GM19239 (cell line): ENCODE measurements around the gene NLGN3.

ENCODE experiments used
- DNase-seq: peaks from one replicate; pipeline ENCODE4 v3.0.0; 2011; ENCODE audit warnings: low spot score; ENCODE audit not compliant: insufficient read length
- FAIRE-seq: peaks from 2 replicates; lab custom pipeline; 2011; peaks lifted over from hg19 to GRCh38; lab: Jason Lieb, UNC

NLGN3 gene

GRCh38 chrX:71144651-71145050, at the start of gene NLGN3:
NLGN3 (plus strand) TSS chrX:71144841; CDS start chrX:71147750, 2,909 bp downstream.
- FAIRE-seq (no peak), DNase-seq (no peak)

- DNase-seq (no peak), FAIRE-seq (peak; percentile 77)
Observed at GRCh38 chrX:71095033-71095432, 49.6 kb upstream of the NLGN3 start.

- peak; percentile 89 for FAIRE-seq
- DNase-seq, result peak; percentile 56
Observed at GRCh38 chrX:71095555-71095980, 49.1 kb upstream of the NLGN3 start, which contains the start of gene FOXO4. FOXO4 (plus strand) TSS chrX:71095851; CDS start chrX:71096529, 678 bp downstream.

- DNase-seq, result no peak
- peak; percentile 86 for FAIRE-seq
Observed at GRCh38 chrX:71095981-71096759, 48.5 kb upstream of the NLGN3 start.

GRCh38 chrX:71096760-71097032, 47.9 kb upstream of the NLGN3 start:
- DNase-seq, result no peak
- no peak for FAIRE-seq

- no peak for FAIRE-seq
- no peak for DNase-seq
Observed at GRCh38 chrX:71098302-71098701, 46.3 kb upstream of the NLGN3 start.

GRCh38 chrX:71098951-71099506, 45.6 kb upstream of the NLGN3 start:
- no peak for FAIRE-seq
- DNase-seq, result no peak

GRCh38 chrX:71099736-71100135, 44.9 kb upstream of the NLGN3 start:
- no peak for DNase-seq
- no peak for FAIRE-seq

- no peak for FAIRE-seq
- no peak for DNase-seq
Observed at GRCh38 chrX:71100581-71101505, 43.8 kb upstream of the NLGN3 start.

GRCh38 chrX:71102292-71102691, 42.3 kb upstream of the NLGN3 start:
- DNase-seq (no peak), FAIRE-seq (no peak)

- FAIRE-seq, result peak; percentile 94
- DNase-seq, result no peak
Observed at GRCh38 chrX:71103110-71103983, 41.3 kb upstream of the NLGN3 start.

- DNase-seq (no peak), FAIRE-seq (peak; percentile 71)
Observed at GRCh38 chrX:71105628-71106027, 39.0 kb upstream of the NLGN3 start.

- DNase-seq (no peak), FAIRE-seq (peak; percentile 85)
Observed at GRCh38 chrX:71106427-71106826, 38.2 kb upstream of the NLGN3 start, which contains the start of gene CXorf65. CXorf65 (minus strand) TSS chrX:71106740; CDS start chrX:71106556, 184 bp downstream.

- FAIRE-seq (no peak), DNase-seq (no peak)
Observed at GRCh38 chrX:71107245-71107644, 37.4 kb upstream of the NLGN3 start.

- FAIRE-seq, result peak; percentile 64
- no peak for DNase-seq
Observed at GRCh38 chrX:71107762-71108360, 36.8 kb upstream of the NLGN3 start.

- FAIRE-seq, result peak; percentile 57
- DNase-seq, result no peak
Observed at GRCh38 chrX:71109051-71109450, 35.6 kb upstream of the NLGN3 start.

GRCh38 chrX:71111141-71111843, 33.3 kb upstream of the NLGN3 start, which contains the start of gene IL2RG:
IL2RG (minus strand) TSS chrX:71111577; CDS start chrX:71111539, 38 bp downstream.
- peak; percentile 93 for FAIRE-seq

GRCh38 chrX:71111921-71112431, 32.7 kb upstream of the NLGN3 start:
- DNase-seq (no peak), FAIRE-seq (no peak)

More at GRCh38 chrX:71111141-71111843, 33.3 kb upstream of the NLGN3 start, which contains the start of gene IL2RG:
- no peak for DNase-seq
